ENCODE measurements around the gene TMCC2.

TMCC2 gene

DNA sequence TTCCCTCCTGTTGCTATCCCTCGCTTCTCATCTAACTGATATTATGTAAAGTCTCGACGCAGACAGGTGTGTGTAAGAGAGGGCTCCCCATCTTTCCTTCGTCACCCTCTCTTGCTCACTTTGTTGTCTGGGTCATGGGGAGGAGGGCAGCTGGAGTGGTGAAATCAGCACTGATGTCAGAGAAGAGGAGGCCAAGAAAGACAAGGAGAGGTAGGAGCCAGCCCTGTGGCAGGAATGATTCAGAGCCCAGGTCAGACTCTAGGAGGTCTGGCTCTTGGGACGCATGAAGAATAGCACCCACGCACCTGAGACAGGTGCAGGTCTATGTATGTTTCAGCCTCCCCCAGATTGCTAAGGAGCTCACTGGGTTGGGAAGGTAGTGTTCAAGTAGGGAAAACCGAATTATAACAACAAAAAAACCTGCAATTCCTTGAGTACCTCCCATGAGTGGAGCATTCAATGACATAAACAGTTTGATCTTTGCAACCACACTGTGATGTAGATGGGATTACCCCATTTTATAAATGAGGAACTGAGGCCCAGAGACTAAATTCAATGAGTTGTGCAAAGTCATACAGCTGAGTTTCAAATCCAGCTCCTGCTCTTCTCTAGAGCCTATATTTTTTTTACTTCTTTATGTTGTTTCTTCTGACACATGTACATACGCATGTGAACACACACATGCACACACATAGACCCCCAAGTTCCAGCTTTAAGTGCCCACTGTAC lies 83.4 kb downstream of the TMCC2 start:
- DNase-seq: no peak

DNA sequence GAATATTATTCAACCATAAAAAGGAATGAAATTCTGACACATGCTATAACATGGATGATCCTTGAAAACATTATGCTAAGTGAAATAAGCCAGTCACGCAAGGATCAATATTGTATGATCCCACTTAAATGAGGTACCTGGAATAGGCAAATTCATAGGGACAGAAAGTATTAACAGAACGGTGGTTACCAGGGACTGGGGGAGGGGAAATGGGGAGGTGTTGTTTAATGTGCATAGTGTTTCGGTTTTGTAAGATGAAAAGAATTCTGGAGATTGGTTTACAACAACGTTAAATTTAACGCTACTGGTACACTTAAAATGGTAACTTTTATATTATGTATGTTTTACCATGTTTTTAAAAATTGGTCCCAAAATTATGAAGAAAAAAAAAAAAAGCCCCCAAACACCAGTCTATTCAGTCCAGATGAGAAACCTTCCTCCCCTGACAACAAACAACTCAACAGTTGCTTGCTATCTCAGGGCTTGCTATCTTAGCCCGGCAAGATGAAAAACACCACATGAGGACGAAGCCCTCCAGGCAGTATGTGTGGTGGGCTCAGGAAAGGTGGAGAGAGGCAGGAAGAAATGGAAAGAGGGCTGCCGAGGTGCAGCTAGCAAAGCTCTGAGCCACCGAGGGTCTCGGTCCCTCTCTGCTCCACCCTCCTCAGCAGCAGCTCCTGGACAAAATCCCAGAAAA lies 85.3 kb downstream of the TMCC2 start:
- DNase-seq: no peak

DNA sequence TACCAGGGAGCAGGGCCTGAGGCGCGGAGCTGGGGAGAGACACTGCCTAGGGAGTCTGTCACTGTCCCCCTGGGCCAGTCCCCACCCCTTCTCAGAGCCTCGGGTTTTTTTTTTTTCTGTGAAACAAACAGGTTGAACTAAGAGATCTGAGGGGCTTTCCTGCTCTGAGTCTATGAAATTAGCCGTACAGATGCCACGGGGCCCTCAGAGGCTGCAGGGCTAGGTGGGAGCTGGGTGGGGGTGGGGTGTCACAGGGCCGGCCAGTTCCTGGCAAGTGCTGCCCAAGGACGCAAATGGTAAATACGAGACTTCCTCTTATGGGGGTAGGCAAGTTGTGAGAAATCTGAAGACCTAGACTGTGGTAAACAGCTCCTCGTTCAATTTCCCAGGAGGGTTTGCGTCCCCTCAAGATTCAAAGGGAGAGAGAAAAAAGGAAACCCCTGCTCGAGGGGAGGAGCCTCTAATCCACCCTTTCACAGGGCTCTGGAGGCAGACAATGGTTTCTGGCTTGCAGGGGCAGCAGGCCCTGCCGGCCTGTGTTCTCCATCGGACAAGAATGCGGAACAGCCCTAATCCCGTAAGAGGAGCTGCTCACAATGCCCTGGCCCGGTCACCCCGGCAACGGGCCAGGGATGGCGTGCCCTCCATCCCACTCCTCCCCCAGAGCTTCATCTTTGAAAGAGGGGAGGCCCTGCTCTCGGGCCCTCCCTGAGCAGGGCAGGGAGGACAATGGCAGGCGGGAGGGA lies 86.0 kb downstream of the TMCC2 start:
- no peak for DNase-seq

DNA sequence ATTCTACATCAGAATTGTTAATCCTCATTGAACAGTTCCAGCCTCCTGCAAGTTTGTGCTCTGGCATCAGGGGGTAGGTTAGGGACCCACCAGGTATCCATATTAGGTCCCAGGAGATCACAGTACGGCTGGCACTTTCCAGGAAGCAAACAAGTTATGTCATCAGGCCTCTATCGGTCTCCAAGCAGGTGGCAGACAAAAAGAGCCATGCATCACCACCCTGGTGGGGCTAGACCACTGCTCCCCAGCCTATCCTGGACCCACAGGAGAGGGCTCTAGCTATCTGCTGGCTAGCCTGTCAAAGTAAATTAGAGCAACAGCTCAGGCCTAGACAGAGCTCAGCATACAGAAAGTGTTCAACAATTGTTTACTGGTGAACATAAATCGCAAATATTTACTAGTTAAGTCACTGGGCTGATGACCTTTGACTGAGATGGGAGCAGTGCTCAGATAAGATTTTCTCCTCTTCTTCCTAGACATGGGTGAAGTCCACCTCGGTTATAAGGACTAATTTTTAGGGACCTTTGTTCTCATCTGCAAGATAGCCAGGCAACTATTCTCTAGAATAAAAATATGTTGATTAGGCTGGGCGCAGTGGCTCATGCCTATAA lies 87.4 kb downstream of the TMCC2 start:
- no peak for DNase-seq

DNA sequence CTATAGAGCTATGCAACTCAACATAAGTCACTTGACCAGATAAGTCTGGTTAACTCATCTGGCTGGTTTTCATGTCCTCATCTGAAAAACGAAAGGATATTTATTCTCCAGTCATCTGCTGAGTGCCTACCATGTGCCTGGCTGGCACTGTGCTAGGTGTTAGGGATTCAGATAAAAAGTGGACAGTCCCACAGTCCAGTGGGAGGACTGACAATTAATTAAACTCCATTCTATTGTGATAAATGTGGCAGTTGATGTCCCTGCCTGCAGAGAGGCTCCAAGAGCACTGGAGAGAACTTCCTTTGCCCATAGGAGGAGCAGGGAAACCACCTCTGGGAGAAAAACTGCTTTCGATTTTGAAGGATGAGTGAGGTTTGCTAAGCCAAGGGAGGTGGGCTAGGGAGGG lies 88.4 kb downstream of the TMCC2 start:
- no peak for DNase-seq

DNA sequence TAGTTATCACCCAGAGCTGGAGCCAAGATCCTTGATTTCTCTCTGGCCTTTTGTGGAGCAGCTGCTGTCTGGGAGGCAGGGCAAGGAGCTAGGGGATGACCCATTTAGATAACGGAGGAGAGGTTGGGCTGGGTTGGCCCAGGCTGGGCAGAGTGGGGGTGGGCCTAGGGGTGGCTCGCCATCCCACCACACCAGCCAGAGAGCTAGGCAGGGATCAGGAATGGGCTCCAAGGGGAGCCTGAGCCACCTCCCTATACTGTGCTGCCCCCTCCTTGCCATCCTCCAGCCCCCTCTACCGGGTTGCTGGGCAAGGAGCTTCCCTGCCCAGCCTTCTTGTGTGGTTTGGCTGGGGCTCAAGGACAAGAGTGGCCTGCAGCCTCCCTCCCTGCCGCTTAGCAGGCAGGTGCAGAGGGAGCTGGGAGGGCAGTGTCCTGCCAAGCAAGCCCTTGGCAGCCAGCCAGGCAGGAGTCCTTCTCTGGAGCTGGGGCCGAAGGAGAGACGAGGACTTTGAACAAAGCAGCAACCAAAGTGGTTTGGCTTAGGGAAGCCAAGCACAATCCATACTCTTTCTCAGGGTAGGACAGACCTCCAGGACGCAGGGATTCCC lies 89.7 kb downstream of the TMCC2 start:
- DNase-seq: peak; percentile 91

DNA sequence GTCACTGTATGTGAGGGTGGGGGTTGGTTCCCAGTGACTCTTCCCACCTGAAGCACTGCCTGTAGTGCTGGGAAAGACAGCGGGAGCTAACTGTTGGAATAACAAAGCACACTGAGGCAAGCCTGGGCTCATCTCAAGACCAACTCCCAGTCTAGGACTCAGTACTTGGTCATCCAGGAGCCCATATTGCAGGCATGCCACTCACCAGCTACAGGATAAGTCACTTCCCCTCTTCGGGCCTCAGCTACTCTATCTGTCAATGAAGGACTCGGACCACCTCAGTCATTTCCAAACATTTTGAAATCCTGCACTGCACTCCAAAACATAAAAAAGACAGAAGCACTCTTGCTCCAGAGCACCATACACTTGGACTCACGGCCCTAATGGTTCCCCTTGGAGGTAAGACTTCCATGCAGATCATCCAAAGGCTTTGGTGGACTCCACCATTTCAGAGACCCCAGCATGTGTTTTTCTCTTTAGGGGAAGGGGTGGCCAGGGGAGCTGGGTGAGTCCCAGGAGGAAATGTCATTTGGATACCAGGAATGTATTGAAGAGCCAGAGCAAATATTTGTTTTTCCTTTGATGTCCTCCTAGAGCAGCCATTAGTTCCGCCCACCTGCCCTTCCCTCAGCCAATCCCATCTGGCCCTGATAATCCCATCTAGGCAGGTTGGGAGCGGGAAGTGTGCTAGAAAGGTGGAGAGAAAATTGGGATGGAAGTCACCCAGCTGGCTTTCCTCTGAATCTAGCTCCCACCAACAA lies 90.7 kb downstream of the TMCC2 start:
- peak; percentile 50 for DNase-seq

DNA sequence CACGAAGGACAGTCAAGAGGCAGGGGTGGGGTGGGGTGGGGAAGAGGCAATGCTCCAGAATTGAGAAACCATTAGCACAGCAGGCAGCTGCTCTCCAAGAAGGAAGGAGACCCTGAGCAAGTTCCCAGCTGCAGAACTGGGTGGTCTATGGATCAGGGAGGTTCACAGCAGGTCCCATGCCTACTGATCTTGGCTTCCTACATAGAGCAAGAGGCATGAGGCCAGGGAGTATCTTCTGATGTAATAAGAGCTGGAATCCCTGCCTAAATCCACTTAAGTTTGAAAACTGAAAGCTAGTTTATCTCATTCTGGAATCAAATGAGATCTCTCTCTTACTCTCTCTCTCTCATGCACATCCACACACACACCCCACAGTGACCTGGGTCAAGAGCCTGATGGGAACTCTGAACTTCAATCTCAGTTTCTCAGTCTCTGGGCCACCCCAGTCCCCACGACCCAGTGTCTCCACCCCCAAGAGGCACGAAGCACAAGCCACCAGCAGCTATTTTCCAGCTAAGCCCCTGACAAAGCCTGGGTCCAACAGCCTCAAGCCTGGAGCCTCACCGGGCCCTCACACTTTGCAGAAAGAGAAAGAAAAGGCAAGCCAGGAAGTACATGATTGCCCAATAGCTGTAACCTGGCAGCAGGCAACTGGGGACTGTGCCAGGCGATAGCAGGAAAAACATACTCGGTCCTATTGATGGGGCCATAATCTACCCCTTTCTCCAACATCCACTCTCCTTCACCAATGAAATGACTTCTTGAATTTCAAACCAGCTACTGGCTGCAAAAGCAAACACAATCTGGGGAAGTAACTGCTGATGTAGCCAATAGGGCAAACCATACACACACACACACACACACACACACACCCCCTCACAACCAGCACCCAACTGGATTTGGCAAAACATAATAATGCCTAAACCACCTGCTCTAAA lies 91.6 kb downstream of the TMCC2 start:
- DNase-seq: peak; percentile 92

DNA sequence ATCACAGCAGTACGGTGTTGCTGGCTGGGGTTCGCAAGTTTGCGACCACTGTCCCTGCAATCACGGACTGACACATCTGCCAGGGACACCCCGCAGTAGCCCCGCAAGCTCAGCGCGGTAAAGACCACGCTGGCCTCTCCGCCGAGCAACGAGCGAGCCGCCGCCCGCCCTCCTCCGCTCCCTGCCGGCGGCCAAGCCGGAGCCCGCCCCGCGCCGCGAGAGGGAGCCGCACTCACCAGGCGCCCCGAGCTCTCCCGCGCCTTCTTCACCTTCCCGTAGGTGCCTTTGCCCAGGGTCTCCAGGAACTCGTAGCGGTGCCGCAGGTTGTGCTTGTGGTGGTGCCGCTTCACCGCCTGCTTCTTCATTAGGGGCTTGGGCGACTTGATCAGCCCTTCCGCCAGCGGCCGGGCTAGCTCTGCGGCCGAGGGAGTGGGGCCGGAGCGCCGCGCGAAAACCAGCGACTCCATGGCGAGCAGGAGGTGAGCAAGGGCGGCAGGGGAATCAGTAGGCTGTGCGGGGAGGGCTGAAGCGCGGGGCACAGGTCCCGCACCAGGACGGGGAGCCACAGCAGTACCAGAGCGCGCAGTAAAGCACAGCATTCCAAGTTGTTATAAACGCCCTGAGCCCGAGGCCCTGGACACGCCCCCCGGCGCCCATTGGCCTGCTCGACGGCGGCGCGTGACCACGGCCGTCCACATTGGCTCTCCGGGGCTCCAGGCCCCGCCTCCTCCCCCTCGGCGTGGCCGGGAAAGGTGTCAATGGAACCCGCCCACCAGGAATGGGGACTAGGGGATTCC lies 93.6 kb downstream of the TMCC2 start, which contains the start of gene NUAK2:
TSS of gene NUAK2 (minus strand) at position 584 of the 797 bp plus-strand sequence. CDS start at position 467, 117 bp downstream.
- peak; percentile 90 for DNase-seq

DNA sequence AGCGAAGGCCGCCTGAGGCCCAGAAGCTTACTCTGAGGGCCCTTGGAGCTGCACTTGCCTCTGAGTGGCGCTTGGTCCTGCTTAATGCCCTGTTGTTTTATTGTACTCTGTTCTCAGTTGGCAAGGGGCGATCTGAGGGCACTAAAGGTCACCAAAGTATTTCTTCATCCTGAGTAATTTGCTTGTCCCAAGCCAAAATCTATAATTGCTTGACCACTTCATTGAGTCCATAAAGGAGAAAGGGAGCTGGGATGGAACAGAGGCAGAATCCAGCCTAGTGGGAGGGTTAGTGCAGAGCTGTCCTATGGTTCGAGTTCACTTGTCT lies 94.2 kb downstream of the TMCC2 start:
- no peak for DNase-seq

Data from NCI-H1105 treated with DMSO at 0.1 percent for 48 hours (cell line).